Stomach smooth muscle (tissue), 2 donors: Measurements from ENCODE around the gene PVALEF.
A peak's percentile ranks its signal among the peaks of the same experiment; 100 is the strongest.
"Not testable (repeated sequence)": the region's sequence is repeated elsewhere in the genome, so short reads cannot be mapped to it uniquely, and the experiment has no call there.

ENCODE experiments used
- H3K27ac ChIP-seq: one replicate; pipeline ENCODE4 v1.7.0; 2013; ENCODE audit warnings: mild to moderate bottlenecking, low read length, inconsistent platforms
- H3K27me3 ChIP-seq, 2 donors: one replicate each; pipeline ENCODE4 v1.7.0; 2013; ENCODE audit warnings: low read length in 2 of 2; ENCODE audit not compliant: insufficient read depth in 2 of 2, control insufficient read depth in 1 of 2
- H3K36me3 ChIP-seq, 2 donors: one replicate each; pipeline ENCODE4 v1.7.0; 2013; ENCODE audit warnings: low read length in 2 of 2; ENCODE audit not compliant: control insufficient read depth in 2 of 2, insufficient read depth in 2 of 2
- H3K4me1 ChIP-seq: one replicate; pipeline ENCODE4 v1.7.0; 2013; ENCODE audit warnings: low read length; ENCODE audit not compliant: control insufficient read depth, insufficient read depth
- H3K4me3 ChIP-seq, 2 donors: one replicate each; pipeline ENCODE4 v1.7.0; 2013; ENCODE audit warnings: low read length in 2 of 2
- H3K9ac ChIP-seq, 2 donors: one replicate each; pipeline ENCODE4 v1.7.0; 2013; ENCODE audit warnings: low read length in 2 of 2, mild to moderate bottlenecking in 1 of 2
- H3K9me3 ChIP-seq, 2 donors: one replicate each; pipeline ENCODE4 v1.7.0; 2013; ENCODE audit warnings: low read length in 2 of 2; ENCODE audit not compliant: control insufficient read depth in 2 of 2
- donor health status: healthy.
- donor health status: Pancreatic carcinoma.

The PVALEF gene

GRCh38 chr17:81138083-81138482 is 27.2 kb upstream of the PVALEF start:
- Histone ChIP-seq H3K27ac (no peak overlapping the region), H3K27me3 (no peaks in the 10 kb centered on the region), H3K4me3 (no peak overlapping the region), H3K36me3 (no peaks in the 10 kb centered on the region), H3K4me1 (peaks cover 7% of the 10 kb centered on the region), H3K9me3 (no peaks in the 10 kb centered on the region), H3K9ac (no peak overlapping the region)

- peaks cover 7% of the 10 kb centered on the region for H3K4me1 ChIP-seq
Observed at GRCh38 chr17:81138500-81138899, 26.8 kb upstream of the PVALEF start.

GRCh38 chr17:81139428-81139827 is 25.9 kb upstream of the PVALEF start:
- Histone ChIP-seq H3K27ac (no peak overlapping the region), H3K27me3 (no peaks in the 10 kb centered on the region), H3K9me3 (no peaks in the 10 kb centered on the region), H3K4me1 (peaks cover 7% of the 10 kb centered on the region), H3K4me3 (no peak overlapping the region), H3K36me3 (no peaks in the 10 kb centered on the region), H3K9ac (no peak overlapping the region)

More at GRCh38 chr17:81138500-81138899, 26.8 kb upstream of the PVALEF start:
- H3K36me3 ChIP-seq = no peaks in the 10 kb centered on the region
- H3K9ac ChIP-seq = no peak overlapping the region
- H3K27me3 ChIP-seq = no peaks in the 10 kb centered on the region
- H3K9me3 ChIP-seq = no peaks in the 10 kb centered on the region
- no peak overlapping the region for H3K27ac ChIP-seq
- no peak overlapping the region for H3K4me3 ChIP-seq

DNA sequence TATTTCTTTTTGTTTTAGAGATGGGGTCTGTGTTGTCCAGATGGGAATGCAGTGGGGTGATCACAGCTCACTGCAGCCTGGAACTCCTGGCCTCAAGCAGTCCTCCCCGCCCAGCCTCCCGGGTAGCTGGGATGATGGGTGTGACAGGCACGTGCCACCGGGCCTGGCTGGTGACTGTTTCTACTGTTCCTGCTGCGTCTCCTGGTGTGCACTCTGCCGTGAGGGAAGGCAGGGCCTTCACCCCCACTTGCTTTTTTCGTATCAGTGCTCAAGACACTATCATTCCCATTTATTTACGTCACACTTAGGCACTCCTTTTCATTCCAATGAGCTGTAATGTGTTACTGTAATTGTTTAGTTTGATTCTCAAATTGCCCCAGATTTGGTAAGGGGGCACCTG is 25.3 kb upstream of the PVALEF start:
- H3K4me1 ChIP-seq = peaks cover 7% of the 10 kb centered on the region
- no peak overlapping the region for H3K9ac ChIP-seq

GRCh38 chr17:81140695-81141094 is 24.6 kb upstream of the PVALEF start:
- Histone ChIP-seq H3K9me3 (no peaks in the 10 kb centered on the region), H3K27me3 (no peaks in the 10 kb centered on the region), H3K4me3 (no peak overlapping the region), H3K27ac (no peak overlapping the region), H3K36me3 (no peaks in the 10 kb centered on the region), H3K4me1 (peaks cover 7% of the 10 kb centered on the region), H3K9ac (no peak overlapping the region)

More for the DNA sequence above, 25.3 kb upstream of the PVALEF start:
- Histone ChIP-seq H3K4me3 (no peak overlapping the region), H3K27me3 (no peaks in the 10 kb centered on the region), H3K9me3 (no peaks in the 10 kb centered on the region), H3K36me3 (no peaks in the 10 kb centered on the region), H3K27ac (no peak overlapping the region)

DNA sequence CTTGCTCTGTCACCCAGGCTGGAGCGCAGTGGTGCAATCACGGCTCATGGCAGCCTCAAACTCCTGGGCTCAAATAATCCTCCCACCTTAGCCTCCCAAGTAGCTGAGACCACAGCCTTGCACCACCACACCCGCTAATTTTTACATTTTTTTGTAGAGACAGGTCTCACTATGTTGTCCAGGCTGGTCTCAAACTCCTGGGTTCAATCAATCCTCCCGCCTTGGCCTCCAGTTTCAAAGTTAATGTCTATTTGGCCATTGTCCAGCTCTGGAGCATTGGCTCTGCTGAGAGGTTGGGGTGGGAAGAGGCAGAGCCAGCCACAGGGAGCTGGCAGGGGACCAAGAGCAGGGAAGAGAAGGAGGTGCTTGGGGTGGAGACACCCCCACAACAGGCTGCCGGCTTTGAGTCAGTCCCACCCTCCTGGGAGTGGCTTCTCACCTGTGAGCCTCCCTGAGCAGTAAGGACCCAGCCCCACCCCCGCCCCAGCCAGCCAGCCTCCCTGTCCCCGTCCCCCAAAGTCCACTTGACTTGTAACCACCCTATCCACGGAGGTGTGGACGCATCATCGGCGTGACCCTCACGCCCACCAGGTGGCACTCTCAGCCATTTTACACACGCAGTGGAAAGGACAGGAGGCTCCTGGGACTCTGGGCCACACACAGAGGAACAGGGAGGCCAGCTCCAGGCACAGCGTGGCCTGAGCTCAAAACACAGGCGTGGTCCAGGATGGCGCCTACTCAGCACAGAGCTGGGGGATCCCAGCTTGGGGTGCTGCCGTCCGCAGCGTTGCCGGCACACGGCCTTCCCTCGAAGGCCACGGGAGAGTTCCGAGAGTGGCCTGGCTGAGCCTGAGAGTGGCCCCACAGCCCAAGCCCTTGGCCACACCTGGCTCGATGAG is 22.8 kb upstream of the PVALEF start:
- Histone ChIP-seq H3K27me3 (no peaks in the 10 kb centered on the region), H3K4me3 (peak overlapping the region in 1 of 2 donors; percentile 22), H3K36me3 (no peaks in the 10 kb centered on the region), H3K9me3 (no peaks in the 10 kb centered on the region), H3K4me1 (peaks cover 7% of the 10 kb centered on the region), H3K27ac (no peak overlapping the region), H3K9ac (no peak overlapping the region)

GRCh38 chr17:81143200-81143527 is 22.1 kb upstream of the PVALEF start:
- Histone ChIP-seq H3K4me1 (peaks cover 7% of the 10 kb centered on the region), H3K4me3 (peak overlapping the region in 1 of 2 donors; percentile 22), H3K9me3 (no peaks in the 10 kb centered on the region), H3K27ac (no peak overlapping the region), H3K9ac (no peak overlapping the region), H3K27me3 (no peaks in the 10 kb centered on the region), H3K36me3 (no peaks in the 10 kb centered on the region)

DNA sequence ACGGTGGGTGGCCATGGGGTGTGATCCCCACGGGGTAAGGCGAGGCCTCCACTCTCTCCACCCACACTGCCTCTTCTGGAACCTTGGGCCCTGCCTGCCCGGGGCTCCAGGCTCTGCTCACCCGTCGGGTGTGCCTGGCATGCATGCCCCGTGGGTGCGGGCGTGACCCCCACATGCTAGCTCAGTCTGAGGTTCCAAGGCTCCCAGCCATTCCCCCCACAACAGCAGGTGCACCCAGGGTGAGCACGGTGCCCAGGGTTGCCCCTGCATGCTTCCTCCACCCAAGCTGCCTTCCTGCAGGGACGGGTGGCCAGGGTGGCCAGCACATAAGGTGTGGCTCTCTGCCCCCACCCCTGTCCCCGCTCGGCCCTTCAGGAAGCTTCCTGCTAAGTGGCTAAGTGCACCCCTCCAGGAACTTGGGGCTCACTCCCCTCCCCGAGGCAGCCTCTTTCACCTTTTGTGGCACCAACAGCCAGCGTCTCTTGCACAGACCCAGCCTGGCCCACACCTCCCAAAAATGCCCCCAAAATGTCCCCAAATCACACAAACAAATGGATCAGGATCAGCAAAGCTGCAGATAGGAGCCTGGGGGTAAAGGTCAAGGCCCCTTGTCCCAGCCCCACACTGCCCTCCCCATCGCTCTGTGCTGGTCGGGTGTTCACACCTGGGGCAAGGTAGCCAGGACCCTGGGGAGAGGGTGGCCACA is 21.4 kb upstream of the PVALEF start:
- Histone ChIP-seq H3K9ac (no peak overlapping the region), H3K4me3 (no peak overlapping the region), H3K4me1 (peaks cover 7% of the 10 kb centered on the region), H3K27ac (no peak overlapping the region), H3K9me3 (no peaks in the 10 kb centered on the region), H3K36me3 (no peaks in the 10 kb centered on the region), H3K27me3 (no peaks in the 10 kb centered on the region)

DNA sequence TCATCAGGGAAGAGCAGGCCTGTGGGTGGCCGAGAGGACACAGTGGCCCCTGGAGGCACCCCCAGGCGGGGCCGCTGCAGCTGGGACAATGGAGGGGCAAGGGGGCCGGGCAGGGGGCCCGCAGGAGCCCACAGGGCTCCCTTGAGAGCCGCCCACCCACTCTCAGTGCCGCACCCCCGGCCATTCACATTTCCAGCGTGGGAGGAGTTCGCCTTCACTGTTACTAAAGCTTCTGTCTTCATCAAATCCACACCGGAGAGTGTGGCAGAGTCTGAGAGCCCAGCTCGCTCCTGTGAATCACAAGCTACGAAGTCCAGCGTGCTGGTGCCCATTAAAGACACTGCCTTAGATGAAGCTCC is 20.9 kb upstream of the PVALEF start:
- peaks cover 7% of the 10 kb centered on the region for H3K4me1 ChIP-seq

GRCh38 chr17:81146208-81146607 is 19.1 kb upstream of the PVALEF start:
- H3K4me3 ChIP-seq, H3K36me3 ChIP-seq, H3K27me3 ChIP-seq, H3K9ac ChIP-seq, H3K27ac ChIP-seq, H3K9me3 ChIP-seq: not testable (repeated sequence)
- H3K4me1 ChIP-seq = peaks cover 11% of the 10 kb centered on the region

More for the DNA sequence above, 20.9 kb upstream of the PVALEF start:
- no peak overlapping the region for H3K4me3 ChIP-seq
- H3K9ac ChIP-seq = no peak overlapping the region
- no peaks in the 10 kb centered on the region for H3K36me3 ChIP-seq
- H3K27ac ChIP-seq = no peak overlapping the region
- H3K27me3 ChIP-seq = no peaks in the 10 kb centered on the region
- no peaks in the 10 kb centered on the region for H3K9me3 ChIP-seq

DNA sequence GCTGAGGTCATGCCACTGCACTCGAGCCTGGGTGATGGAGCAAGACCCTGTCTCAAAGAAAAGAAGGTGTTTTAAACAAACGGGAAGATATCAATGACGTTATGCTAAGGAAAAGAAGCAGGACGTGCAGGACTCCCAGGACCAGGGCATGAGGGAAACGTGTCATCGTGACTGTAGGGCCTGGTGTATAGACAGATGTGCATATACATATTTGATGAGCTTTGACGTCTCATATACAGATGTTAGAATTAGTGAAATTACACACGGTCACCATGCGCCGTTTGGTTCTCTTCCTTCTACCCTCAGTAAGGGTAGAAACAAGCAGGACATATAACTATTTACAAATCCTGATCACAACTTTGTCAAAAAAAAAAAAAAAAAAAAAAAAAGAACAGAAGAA is 17.6 kb upstream of the PVALEF start:
- no peaks in the 10 kb centered on the region for H3K27me3 ChIP-seq
- no peaks in the 10 kb centered on the region for H3K9me3 ChIP-seq
- H3K4me3 ChIP-seq = no peak overlapping the region
- no peaks in the 10 kb centered on the region for H3K36me3 ChIP-seq
- H3K4me1 ChIP-seq = peaks cover 7% of the 10 kb centered on the region
- H3K9ac ChIP-seq = no peak overlapping the region
- no peak overlapping the region for H3K27ac ChIP-seq
